OCI-LY1 (cell line): ENCODE data around the gene TAS1R3.

Experiments
- CTCF ChIP-seq: fragments of 200-600 bp; sonication (generic), shearing (Covaris generic); IDR thresholded peaks from 2 replicates; pipeline ENCODE4 v1.5.1; 2017; ENCODE audit warnings: mild to moderate bottlenecking, antibody characterized with exemption, low read length, moderate library complexity, mixed read lengths
- EZH2 ChIP-seq: fragments of 200-600 bp; sonication (generic), shearing (Covaris generic); IDR thresholded peaks from 2 replicates; pipeline ENCODE4 v1.8.0; 2017; ENCODE audit warnings: borderline replicate concordance, mixed run types, mild to moderate bottlenecking, antibody characterized with exemption, low read length, moderate library complexity, mixed read lengths

GRCh38 chr1:1333551-1334241 lies 2.6 kb downstream of the TAS1R3 start:
- TF ChIP-seq CTCF, result no peak
- no peak for TF ChIP-seq EZH2
